Measurements from ENCODE around the gene RAPGEF2.

DNA sequence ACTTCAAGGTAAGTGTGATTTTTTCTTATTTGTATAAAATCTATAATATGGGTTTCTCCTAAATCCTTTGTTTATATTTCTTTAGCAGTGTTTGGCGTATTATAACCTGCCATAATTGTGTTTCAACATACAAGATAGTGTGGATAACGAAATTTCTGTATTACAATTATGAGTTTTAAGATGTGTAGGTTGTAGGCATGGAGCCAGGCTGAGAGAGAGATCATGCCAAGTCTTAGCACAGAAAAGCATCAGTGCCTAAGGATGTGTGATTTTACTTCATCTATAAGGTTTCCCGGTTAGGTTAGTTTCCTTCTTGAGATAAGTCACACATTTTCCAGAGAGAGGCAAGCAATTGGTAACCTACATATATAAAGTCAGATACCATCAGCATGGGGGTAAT lies 161.2 kb downstream of the RAPGEF2 start:
- TF ChIP-seq ZNF70 (CRISPR knock-in tag; IDR thresholded peaks at IDR 0.05) = no peak
- no peak for TF ChIP-seq ISL1 (CRISPR knock-in tag; IDR thresholded peaks at IDR 0.05)
